SIG-M5 (cell line): Measurements from ENCODE around the gene SH3BGR.

Experiments
- DNase-seq: peaks from one replicate; lab custom pipeline; 2025; lab: John Stamatoyannopoulos, UW

Gene SH3BGR

GRCh38 chr21:39456665-39457064 lies 4.9 kb downstream of the SH3BGR start:
- DNase-seq = no peak

- DNase-seq = no peak
These were observed 9.6 kb downstream of the SH3BGR start for GRCh38 chr21:39461419-39461818.

- no peak for DNase-seq
These were observed 11.5 kb downstream of the SH3BGR start for GRCh38 chr21:39463308-39463707.

- DNase-seq = no peak
These were observed 14.8 kb downstream of the SH3BGR start for GRCh38 chr21:39466584-39466983.

GRCh38 chr21:39467746-39468145 lies 16.0 kb downstream of the SH3BGR start:
- DNase-seq = no peak

- no peak for DNase-seq
These were observed 16.8 kb downstream of the SH3BGR start for GRCh38 chr21:39468559-39468958.

GRCh38 chr21:39471598-39471997 lies 19.8 kb downstream of the SH3BGR start:
- no peak for DNase-seq

DNA sequence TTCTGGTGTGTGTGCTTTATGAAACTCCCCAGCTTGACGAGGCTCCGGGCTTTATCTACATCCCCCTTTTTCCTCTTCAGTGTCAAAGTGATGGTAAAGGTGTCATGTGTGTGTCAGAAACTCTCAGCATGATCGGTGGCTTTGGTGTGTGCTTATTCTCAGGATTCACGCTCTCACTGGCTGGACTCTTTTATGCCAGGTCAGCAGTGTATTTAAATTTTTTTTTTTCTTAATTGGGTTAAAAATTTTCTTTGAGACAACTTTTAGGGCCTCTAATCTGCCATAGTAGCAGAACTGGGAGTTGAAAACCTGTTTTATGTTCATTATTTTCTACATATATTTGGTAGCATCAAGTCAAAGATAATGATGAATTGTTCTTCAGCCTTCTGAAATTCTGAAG lies 21.0 kb downstream of the SH3BGR start:
- DNase-seq = no peak

- no peak for DNase-seq
These were observed 22.8 kb downstream of the SH3BGR start for GRCh38 chr21:39474611-39475010.

DNA sequence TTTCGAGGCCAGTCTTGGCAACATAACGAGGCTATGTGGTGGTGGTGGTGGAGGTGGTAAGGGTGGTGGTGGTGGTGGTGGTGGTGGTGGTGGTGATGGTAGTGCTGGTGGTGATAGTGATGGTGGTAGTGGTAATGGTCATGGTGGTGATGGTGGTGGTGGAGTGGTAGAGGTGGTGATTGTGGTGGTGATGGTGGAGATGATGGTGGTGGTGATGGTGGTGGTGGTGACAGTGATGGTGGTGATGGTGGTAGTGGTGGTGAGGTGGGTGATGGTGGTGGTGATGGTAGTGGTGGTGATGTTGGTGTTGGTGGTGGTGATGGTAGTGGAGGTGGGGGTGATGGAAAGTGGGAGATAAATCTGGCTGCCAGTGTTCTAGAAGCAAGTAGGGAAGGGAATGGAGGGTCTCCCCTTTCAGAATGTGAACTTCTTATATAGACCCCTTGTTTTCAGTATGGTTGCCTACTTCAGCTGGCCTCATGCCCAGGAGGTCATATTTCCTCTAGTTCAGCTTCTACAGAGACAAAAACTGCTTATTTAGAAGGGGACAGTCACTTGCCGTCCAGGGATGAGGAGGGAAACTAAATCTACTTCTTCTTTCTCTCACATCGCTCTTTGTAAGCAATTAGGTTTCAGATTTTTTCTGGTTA lies 27.5 kb downstream of the SH3BGR start:
- no peak for DNase-seq

- no peak for DNase-seq
These were observed 28.0 kb downstream of the SH3BGR start for GRCh38 chr21:39479814-39480182.

- DNase-seq = no peak
These were observed 28.5 kb downstream of the SH3BGR start for GRCh38 chr21:39480271-39480670.

GRCh38 chr21:39481886-39482285 lies 30.1 kb downstream of the SH3BGR start:
- DNase-seq = no peak

DNA sequence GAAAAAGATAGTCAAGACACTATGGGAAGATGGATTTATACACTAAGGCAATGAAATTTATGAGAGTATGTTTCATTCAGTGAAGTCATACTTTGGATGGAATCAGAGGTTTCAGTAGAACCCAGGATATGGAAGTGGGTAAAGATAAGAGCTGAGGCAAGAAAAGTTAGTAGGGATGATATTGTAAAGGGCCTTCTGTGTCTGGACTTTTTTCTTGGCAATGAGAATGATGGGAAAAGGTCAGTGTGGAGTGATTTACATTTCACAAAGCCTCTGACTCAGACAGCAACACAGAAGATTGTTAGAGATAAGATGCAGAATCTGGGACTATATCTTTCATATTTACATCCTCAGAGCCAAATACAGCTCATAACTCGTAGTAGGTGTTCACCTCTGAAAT lies 32.1 kb downstream of the SH3BGR start:
- no peak for DNase-seq

DNA sequence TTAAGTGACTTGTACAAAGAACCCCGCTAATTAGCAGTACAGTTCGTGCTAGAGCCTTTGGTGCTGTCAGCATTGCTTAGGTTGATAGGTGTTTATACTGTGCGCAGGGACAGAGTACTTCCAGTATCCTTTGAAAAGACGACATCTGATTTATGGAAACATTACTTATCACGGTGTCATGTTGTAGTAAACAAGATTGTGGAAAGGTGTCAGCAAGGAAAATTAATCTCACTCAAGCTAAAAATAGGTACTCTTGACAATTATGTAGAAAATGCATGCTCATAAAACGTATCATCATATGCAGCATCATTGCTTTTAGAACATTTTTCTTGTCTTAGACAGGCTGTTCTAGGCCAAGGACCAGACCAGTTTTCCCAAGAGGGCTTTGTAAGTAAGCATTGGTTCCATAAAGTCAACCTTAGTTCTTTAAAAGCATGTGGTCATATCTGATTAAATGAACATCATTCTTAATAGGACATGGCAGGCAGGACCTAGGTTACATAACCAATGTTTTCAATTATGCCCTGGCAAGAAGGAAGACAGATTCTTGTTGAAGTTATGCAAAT lies 33.0 kb downstream of the SH3BGR start:
- DNase-seq = no peak

GRCh38 chr21:39489380-39489924 lies 37.7 kb downstream of the SH3BGR start:
- DNase-seq = no peak

DNA sequence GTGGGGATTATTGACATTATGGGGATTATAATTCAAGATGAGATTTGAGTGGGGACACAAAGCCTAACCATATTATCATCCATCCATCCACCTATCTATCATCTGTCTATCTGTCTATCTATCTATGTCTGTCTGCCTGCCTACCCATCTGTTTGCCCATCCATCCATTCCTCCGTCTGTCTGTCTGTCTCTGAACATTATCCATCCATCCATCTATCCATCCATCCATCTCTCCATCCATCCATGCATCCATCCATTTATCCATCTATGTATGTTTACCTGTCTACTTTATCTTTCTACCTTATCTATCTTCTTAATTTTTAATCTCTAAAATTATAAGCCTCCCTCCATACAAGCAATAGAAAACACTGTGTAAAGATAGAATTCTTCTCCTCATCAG lies 47.4 kb downstream of the SH3BGR start:
- DNase-seq = no peak

DNA sequence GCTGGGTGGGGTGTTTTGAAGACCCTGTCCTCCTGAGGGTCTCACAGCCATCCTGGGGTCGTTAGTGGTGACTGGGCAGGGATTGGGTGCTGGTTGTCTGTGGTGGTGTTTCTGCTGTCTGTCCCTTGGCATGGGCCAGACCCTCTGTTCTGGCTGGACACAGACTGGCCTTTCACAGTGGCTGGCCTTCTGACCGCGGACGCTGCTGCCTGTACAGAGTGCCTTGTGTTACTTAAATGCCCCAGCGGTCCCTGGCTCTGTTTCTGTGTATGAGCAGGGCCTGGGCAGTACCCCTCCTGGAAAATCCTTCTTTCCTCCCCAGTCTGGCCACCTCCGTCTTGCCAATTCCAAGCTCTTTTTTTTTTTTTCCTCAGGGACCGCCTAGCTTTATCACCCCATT lies 50.9 kb downstream of the SH3BGR start:
- DNase-seq = no peak

DNA sequence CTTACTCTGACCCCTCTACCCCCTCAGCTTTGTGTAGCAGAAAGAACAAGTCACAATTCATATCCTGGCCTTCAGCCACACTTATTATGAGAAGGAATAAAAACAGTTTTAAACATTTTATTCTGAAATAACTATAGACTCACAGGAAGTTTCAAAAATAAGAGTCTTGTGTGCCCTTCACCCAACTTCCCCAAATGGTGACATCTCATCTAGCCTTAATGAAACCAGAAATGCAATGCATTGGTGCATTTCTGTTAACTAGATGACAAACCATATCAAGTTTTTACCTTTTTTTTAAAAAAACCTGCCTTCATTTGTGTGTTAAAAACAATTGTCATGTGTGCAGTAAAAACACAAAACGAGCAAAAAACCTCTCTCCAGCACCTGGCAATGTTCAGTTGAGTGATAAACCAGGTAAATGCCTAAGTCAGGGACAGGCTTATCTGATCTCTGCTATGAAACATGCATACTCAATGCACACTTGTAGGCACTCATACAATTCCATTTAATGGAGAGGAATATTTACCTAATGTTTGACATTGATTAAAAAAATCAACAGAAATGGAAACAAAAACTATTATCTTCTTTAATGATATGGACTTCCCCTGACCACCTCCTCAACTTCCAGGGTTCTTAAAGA lies 51.5 kb downstream of the SH3BGR start:
- DNase-seq = no peak

DNA sequence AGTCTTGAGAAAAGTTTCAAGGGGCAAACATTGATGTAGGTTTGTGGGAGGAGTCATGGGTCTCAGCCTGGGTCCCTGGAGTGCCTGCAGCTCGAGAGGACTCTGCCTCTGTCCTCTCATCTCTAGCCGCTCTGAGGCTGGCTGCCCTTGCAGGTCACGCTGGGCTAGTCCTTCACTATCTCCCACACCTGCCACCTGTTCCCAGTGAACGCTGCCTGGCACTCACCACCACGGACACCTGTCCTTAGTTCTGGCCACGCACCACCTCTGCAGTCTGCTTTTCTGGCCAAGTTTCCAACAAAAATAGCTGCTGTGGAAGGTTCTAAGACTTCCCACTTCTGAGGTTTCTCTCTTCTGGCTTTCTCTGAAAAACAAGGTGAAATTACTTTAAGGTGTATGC lies 52.5 kb downstream of the SH3BGR start:
- DNase-seq = no peak

DNA sequence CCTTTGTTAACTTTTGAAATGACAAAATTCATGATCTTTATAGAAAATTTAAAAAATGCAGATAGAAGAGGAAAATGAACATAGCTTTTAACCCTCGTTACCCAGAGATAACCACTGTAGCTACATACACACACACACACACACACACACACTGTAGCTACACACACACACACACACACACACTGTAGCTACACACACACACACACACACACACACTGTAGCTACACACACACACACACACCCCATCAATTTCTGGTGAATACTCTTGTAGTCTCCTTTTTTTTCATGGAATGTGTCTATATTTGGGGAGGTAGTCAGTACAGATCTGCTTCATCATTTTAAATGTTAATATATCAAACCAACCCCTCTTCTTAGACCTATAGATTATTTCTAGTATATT lies 58.5 kb downstream of the SH3BGR start:
- no peak for DNase-seq

DNA sequence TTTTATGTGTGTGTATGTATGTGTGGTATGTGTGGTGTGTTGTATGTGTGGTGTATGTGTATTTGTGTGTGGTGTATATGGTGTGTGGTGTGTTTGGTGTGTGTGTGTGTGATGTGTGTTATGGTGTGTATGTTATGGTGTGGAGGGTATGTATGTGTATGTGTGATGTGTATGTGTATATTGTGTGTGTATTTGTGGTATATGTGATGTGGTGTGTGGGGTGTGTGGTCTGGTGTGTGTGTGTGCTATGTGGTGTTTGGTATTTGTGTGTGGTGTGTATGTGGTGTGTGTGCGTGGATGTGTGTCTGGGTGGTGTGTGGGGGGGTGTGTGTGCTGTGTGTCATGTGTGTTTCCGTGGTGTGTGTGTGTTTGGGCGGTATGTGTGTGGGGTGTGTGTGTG lies 59.3 kb downstream of the SH3BGR start:
- no peak for DNase-seq

DNA sequence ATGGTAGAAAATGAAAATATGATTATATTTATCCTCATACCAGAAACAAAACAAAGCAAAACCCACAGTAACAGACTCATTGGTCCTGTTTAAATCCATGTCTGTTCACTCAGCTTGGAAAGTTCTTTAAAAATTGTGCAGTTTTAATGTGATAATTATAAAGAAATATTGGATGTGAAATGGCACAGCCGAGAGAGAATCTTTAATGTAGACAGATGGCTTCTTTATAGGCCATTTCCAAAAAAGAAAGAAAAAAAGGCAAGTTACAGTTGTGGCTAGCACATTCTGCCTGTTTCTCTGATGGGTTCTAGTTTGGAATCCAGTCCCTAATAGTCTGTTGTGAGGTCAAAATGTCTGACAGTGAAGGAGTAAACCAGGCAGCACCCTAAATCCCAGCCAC lies 62.0 kb downstream of the SH3BGR start:
- no peak for DNase-seq
